Fibroblast of lung (primary cell): Measurements from ENCODE around the gene CSK. TPM values are rescaled to one million over a fixed set of nuclear protein-coding genes. Genes with fewer than 3 reads are reported as not detected.

Experiments
- DNase-seq, 2 donors: peaks; one replicate each; pipeline versions ENCODE4 v3.0.0 to v3.0.0-alpha.2; 2010; ENCODE audit warnings: low read depth in 2 of 2
- H2AFZ ChIP-seq: 2 replicates; pipeline ENCODE4 v1.5.1; 2012; ENCODE audit warnings: low read length, control low read depth, inconsistent platforms
- H3K27ac ChIP-seq: 2 replicates; pipeline ENCODE4 v1.5.1; 2011; ENCODE audit warnings: low read length, control low read depth; ENCODE audit not compliant: insufficient read depth
- H3K27me3 ChIP-seq: 2 replicates; pipeline ENCODE4 v1.5.1; 2011; ENCODE audit warnings: mild to moderate bottlenecking, low read length; ENCODE audit not compliant: control insufficient read depth, insufficient read depth
- H3K36me3 ChIP-seq: 2 replicates; pipeline ENCODE4 v1.5.1; 2011; ENCODE audit warnings: low read length; ENCODE audit not compliant: control insufficient read depth, insufficient read depth
- H3K4me1 ChIP-seq: 2 replicates; pipeline ENCODE4 v1.5.1; 2011; ENCODE audit warnings: low read length; ENCODE audit not compliant: control insufficient read depth, insufficient read depth; ENCODE audit errors: extremely low read depth
- H3K4me2 ChIP-seq: 2 replicates; pipeline ENCODE4 v1.5.1; 2011; ENCODE audit warnings: low read length, control low read depth; ENCODE audit not compliant: insufficient read depth; ENCODE audit errors: extremely low read depth
- H3K4me3 ChIP-seq, 4 experiments: fragments of 200-600 bp in 1 of 4; sonication (generic) in 1 of 4; replicated peaks in 1 of 4; 2 replicates each; pipeline ENCODE4 v1.5.1; 2011 to 2016; ENCODE audit warnings: low read length in 4 of 4, low read depth in 3 of 4, mild to moderate bottlenecking in 3 of 4, control low read depth in 2 of 4, inconsistent platforms in 1 of 4, mixed read lengths in 1 of 4; ENCODE audit not compliant: insufficient read depth in 1 of 4; ENCODE audit errors: control extremely low read depth in 1 of 4
- H3K79me2 ChIP-seq: 2 replicates; pipeline ENCODE4 v1.5.1; 2012; ENCODE audit warnings: mild to moderate bottlenecking, low read length, inconsistent platforms; ENCODE audit not compliant: control insufficient read depth, insufficient read depth
- H3K9ac ChIP-seq: 2 replicates; pipeline ENCODE4 v1.5.1; 2011; ENCODE audit warnings: mild to moderate bottlenecking, low read length, control low read depth; ENCODE audit not compliant: insufficient read depth
- H3K9me3 ChIP-seq: 2 replicates; pipeline ENCODE4 v1.5.1; 2012; ENCODE audit warnings: low read depth, low read length; ENCODE audit not compliant: control insufficient read depth, insufficient read depth
- H4K20me1 ChIP-seq: 2 replicates; pipeline ENCODE4 v1.5.1; 2011; ENCODE audit warnings: low read length; ENCODE audit not compliant: control insufficient read depth, insufficient read depth; ENCODE audit errors: extremely low read depth
- CTCF ChIP-seq, 2 donors: IDR thresholded peaks in 1 of 2; conservative IDR thresholded peaks in 1 of 2; 1 replicate in 1 of 2; 2 replicates in 1 of 2; pipeline ENCODE4 v1.5.1; 2011 to 2012; ENCODE audit warnings: low read length in 2 of 2, control low read depth in 1 of 2, inconsistent platforms in 1 of 2, low read depth in 1 of 2, mild to moderate bottlenecking in 1 of 2
- EZH2 ChIP-seq: IDR thresholded peaks from 2 replicates; pipeline ENCODE4 v1.5.1; 2012; ENCODE audit warnings: low read length, control low read depth, mild to moderate bottlenecking; ENCODE audit errors: missing control alignments
- polyA plus RNA-seq, 2 donors: library from polyadenylated mRNA; depleted of rRNA in 1 of 2; stranded (reverse) in 1 of 2; unstranded in 1 of 2; fragments of >200 nt; gene quantifications; 2 replicates each; pipeline ENCODE4 v1.2.1, GENCODE V29; 2011 to 2012; ENCODE audit warnings: missing spikeins in 1 of 2
- total RNA-seq: library from RNA; depleted of rRNA; stranded (reverse); fragments of >200 nt; gene quantifications from 2 replicates; pipeline ENCODE4 v1.2.1, GENCODE V29; 2014

The CSK gene
- total and polyA plus RNA-seq, 2 donors (not counting 1 experiment from before 2014, with no cell fraction given) = 21.5 to 22.0 TPM

GRCh38 chr15:74838137-74838516 lies 56.2 kb downstream of the CSK start:
- Histone ChIP-seq H4K20me1 (no peaks in the 10 kb centered on the region), H3K36me3 (no peaks in the 10 kb centered on the region), H3K9me3 (no peaks in the 10 kb centered on the region), H3K9ac (no peak overlapping the region), H3K4me1 (peaks cover 3% of the 10 kb centered on the region), H2AFZ (no peak overlapping the region), H3K79me2 (no peaks in the 10 kb centered on the region), H3K27me3 (no peaks in the 10 kb centered on the region), H3K4me3 (no peak overlapping the region), H3K27ac (no peak overlapping the region), H3K4me2 (no peak overlapping the region)
- no peak for DNase-seq
- TF ChIP-seq CTCF (conservative IDR thresholded peaks at IDR 0.05 in 1 of 2, IDR thresholded peaks at IDR 0.05 in 1 of 2; ENCODE audit: low read depth in 1 of 2, low read length in 2 of 2) = no peak
- TF ChIP-seq EZH2 = no peak

GRCh38 chr15:74838746-74839525 lies 57.1 kb downstream of the CSK start:
- H3K4me3 ChIP-seq = no peak overlapping the region
- H2AFZ ChIP-seq = no peak overlapping the region
- no peak overlapping the region for H3K27ac ChIP-seq
- H3K9me3 ChIP-seq = no peaks in the 10 kb centered on the region
- no peak overlapping the region for H3K9ac ChIP-seq
- no peaks in the 10 kb centered on the region for H3K36me3 ChIP-seq
- H3K4me2 ChIP-seq = no peak overlapping the region
- no peak for TF ChIP-seq EZH2
- no peak for TF ChIP-seq CTCF (conservative IDR thresholded peaks at IDR 0.05 in 1 of 2, IDR thresholded peaks at IDR 0.05 in 1 of 2; ENCODE audit: low read depth in 1 of 2, low read length in 2 of 2)
- DNase-seq = no peak
- no peaks in the 10 kb centered on the region for H3K79me2 ChIP-seq
- H3K4me1 ChIP-seq = peaks cover 7% of the 10 kb centered on the region
- H3K27me3 ChIP-seq = no peaks in the 10 kb centered on the region
- H4K20me1 ChIP-seq = no peaks in the 10 kb centered on the region

GRCh38 chr15:74839526-74840395 lies 57.9 kb downstream of the CSK start:
- peaks cover 7% of the 10 kb centered on the region for H3K4me1 ChIP-seq
- no peak for DNase-seq
- no peak overlapping the region for H3K4me3 ChIP-seq
- H3K9ac ChIP-seq = no peak overlapping the region
- no peaks in the 10 kb centered on the region for H3K27me3 ChIP-seq
- no peak overlapping the region for H2AFZ ChIP-seq
- no peaks in the 10 kb centered on the region for H3K79me2 ChIP-seq
- no peak overlapping the region for H3K4me2 ChIP-seq
- H4K20me1 ChIP-seq = no peaks in the 10 kb centered on the region
- TF ChIP-seq EZH2 (no peak), CTCF (conservative IDR thresholded peaks at IDR 0.05 in 1 of 2, IDR thresholded peaks at IDR 0.05 in 1 of 2; ENCODE audit: low read depth in 1 of 2, low read length in 2 of 2) (no peak)
- peaks cover 4% of the 10 kb centered on the region for H3K36me3 ChIP-seq
- H3K9me3 ChIP-seq = no peaks in the 10 kb centered on the region
- no peak overlapping the region for H3K27ac ChIP-seq
